Liver (tissue), 9 donors: ENCODE measurements around the gene XXYLT1. TPM values are rescaled to one million over a fixed set of nuclear protein-coding genes. Genes with fewer than 3 reads are reported as not detected.

Experiments
- DNase-seq: peaks from one replicate; pipeline ENCODE4 v3.0.0-alpha.2; 2017; ENCODE audit warnings: low spot score
- H3K27ac ChIP-seq, 2 donors: one replicate each; pipeline ENCODE4 v1.7.0; 2013; ENCODE audit warnings: inconsistent platforms in 2 of 2, low read length in 2 of 2, control low read depth in 1 of 2, low read depth in 1 of 2, mild to moderate bottlenecking in 1 of 2
- H3K27me3 ChIP-seq, 4 donors: one replicate each; pipeline versions ENCODE4 v1.6.1 to v1.7.0; 2013; ENCODE audit warnings: low read length in 3 of 4, inconsistent platforms in 1 of 4, mild to moderate bottlenecking in 1 of 4, moderate library complexity in 1 of 4; ENCODE audit not compliant: control insufficient read depth in 4 of 4, insufficient read depth in 4 of 4
- H3K36me3 ChIP-seq, 4 donors: one replicate each; pipeline versions ENCODE4 v1.6.1 to v1.7.0; 2013; ENCODE audit warnings: low read length in 3 of 4, mild to moderate bottlenecking in 3 of 4, low read depth in 1 of 4, moderate library complexity in 1 of 4; ENCODE audit not compliant: control insufficient read depth in 4 of 4, insufficient read depth in 3 of 4
- H3K4me1 ChIP-seq, 4 donors: one replicate each; pipeline versions ENCODE4 v1.6.1 to v1.7.0; 2013; ENCODE audit warnings: low read length in 3 of 4, mild to moderate bottlenecking in 3 of 4, moderate library complexity in 1 of 4; ENCODE audit not compliant: control insufficient read depth in 4 of 4, insufficient read depth in 4 of 4
- H3K4me3 ChIP-seq, 3 donors: one replicate each; pipeline versions ENCODE4 v1.6.1 to v1.7.0; 2013; ENCODE audit warnings: low read length in 3 of 3, control low read depth in 1 of 3, low read depth in 1 of 3, mild to moderate bottlenecking in 1 of 3
- H3K9ac ChIP-seq, 2 donors: one replicate each; pipeline ENCODE4 v1.7.0; 2013; ENCODE audit warnings: low read length in 2 of 2, mild to moderate bottlenecking in 2 of 2, moderate library complexity in 2 of 2, control low read depth in 1 of 2, low read depth in 1 of 2
- H3K9me3 ChIP-seq, 4 donors: one replicate each; pipeline versions ENCODE4 v1.6.1 to v1.7.0; 2013; ENCODE audit warnings: low read length in 3 of 4; ENCODE audit not compliant: control insufficient read depth in 4 of 4
- ATF3 ChIP-seq: IDR thresholded peaks from 2 replicates; pipeline ENCODE4 v1.6.1; 2016; ENCODE audit warnings: antibody characterized with exemption
- CTCF ChIP-seq: fragments of 150-350 bp; IDR thresholded peaks from 2 replicates; pipeline ENCODE4 v1.5.1; 2017; ENCODE audit warnings: improper control_type of control experiment, low read depth, low read length; ENCODE audit not compliant: missing input control
- EGR1 ChIP-seq, 2 donors: IDR thresholded peaks; 2 replicates each; pipeline ENCODE4 v1.6.1; 2016 to 2018; ENCODE audit warnings: antibody characterized with exemption in 2 of 2, low read depth in 2 of 2
- FOXA1 ChIP-seq: IDR thresholded peaks from 2 replicates; pipeline ENCODE4 v1.6.1; 2016; ENCODE audit warnings: antibody characterized with exemption
- FOXA2 ChIP-seq: IDR thresholded peaks from 2 replicates; pipeline ENCODE4 v1.6.1; 2016; ENCODE audit warnings: antibody characterized with exemption
- GABPA ChIP-seq, 2 donors: IDR thresholded peaks in 1 of 2; conservative IDR thresholded peaks in 1 of 2; 2 replicates each; pipeline ENCODE4 v1.6.1; 2016; ENCODE audit warnings: antibody characterized with exemption in 2 of 2, mild to moderate bottlenecking in 1 of 2, moderate library complexity in 1 of 2
- HNF4A ChIP-seq, 2 donors: conservative IDR thresholded peaks; 2 replicates each; pipeline ENCODE4 v1.6.1; 2016; ENCODE audit warnings: antibody characterized with exemption in 2 of 2, mild to moderate bottlenecking in 2 of 2
- HNF4G ChIP-seq: IDR thresholded peaks from 2 replicates; pipeline ENCODE4 v1.6.1; 2016; ENCODE audit warnings: antibody characterized with exemption
- JUND ChIP-seq, 2 donors: IDR thresholded peaks; 2 replicates each; pipeline ENCODE4 v1.6.1; 2016; ENCODE audit warnings: antibody characterized with exemption in 2 of 2
- MAX ChIP-seq: IDR thresholded peaks from 2 replicates; pipeline ENCODE4 v1.6.1; 2016; ENCODE audit warnings: antibody characterized with exemption
- NR2F2 ChIP-seq: IDR thresholded peaks from 2 replicates; pipeline ENCODE4 v1.6.1; 2016; ENCODE audit warnings: antibody characterized with exemption
- RAD21 ChIP-seq, 2 donors: IDR thresholded peaks; 2 replicates each; pipeline ENCODE4 v1.6.1; 2016; ENCODE audit warnings: antibody characterized with exemption in 2 of 2, mild to moderate bottlenecking in 2 of 2
- REST ChIP-seq: IDR thresholded peaks from 2 replicates; pipeline ENCODE4 v1.6.1; 2016; ENCODE audit warnings: antibody characterized with exemption, mild to moderate bottlenecking
- RXRA ChIP-seq, 2 donors: IDR thresholded peaks; 2 replicates each; pipeline ENCODE4 v1.6.1; 2017 to 2018; ENCODE audit warnings: antibody characterized with exemption in 2 of 2, mild to moderate bottlenecking in 1 of 2
- SP1 ChIP-seq: IDR thresholded peaks from 2 replicates; pipeline ENCODE4 v1.6.1; 2018; ENCODE audit warnings: antibody characterized with exemption, mild to moderate bottlenecking
- TAF1 ChIP-seq: conservative IDR thresholded peaks from 2 replicates; pipeline ENCODE4 v1.6.1; 2016; ENCODE audit warnings: antibody characterized with exemption, mild to moderate bottlenecking
- YY1 ChIP-seq: IDR thresholded peaks from 2 replicates; pipeline ENCODE4 v1.6.1; 2016; ENCODE audit warnings: antibody characterized with exemption, mild to moderate bottlenecking
- ZBTB33 ChIP-seq: IDR thresholded peaks from 2 replicates; pipeline ENCODE4 v1.6.1; 2016; ENCODE audit warnings: antibody characterized with exemption
- WGBS: extraction: QIAGEN DNeasy Blood & Tissue Kit; methylation state at CpG from one replicate; pipeline ENCODE4 v1.1.7; 2013; 5-methylcytosine and 5-hydroxymethylcytosine counted together
- polyA plus RNA-seq, 2 donors: library from polyadenylated mRNA; stranded (reverse) in 1 of 2; unstranded in 1 of 2; fragments of 200-250 nt in 1 of 2; fragments of >200 nt in 1 of 2; fragmentation: Nextera tagmentation in 1 of 2; extraction: Ambion mirVana in 1 of 2; gene quantifications; one replicate each; pipeline versions ENCODE4 v1.2.1 to v1.2.3, GENCODE V29; 2013 to 2015
- total RNA-seq, 2 donors: library from RNA; depleted of rRNA; stranded (reverse); fragments of >200 nt; gene quantifications; one replicate each; pipeline ENCODE4 v1.2.3, GENCODE V29; 2014
- donor health status: healthy.
- donor health status: healthy.
- donor health status: healthy.
- donor health status: healthy.
- donor health status: healthy.

The XXYLT1 gene
- total and polyA plus RNA-seq, 4 donors: 0.93 to 7.6 (median 2.8) TPM

GRCh38 chr3:195020921-195021320, 250.0 kb downstream of the XXYLT1 start:
- Histone ChIP-seq H3K4me3 (no peak overlapping the region), H3K9ac (no peak overlapping the region), H3K27ac (no peak overlapping the region), H3K27me3 (no peaks in the 10 kb centered on the region), H3K36me3 (no peaks in the 10 kb centered on the region), H3K9me3 (no peaks in the 10 kb centered on the region), H3K4me1 (no peaks in the 10 kb centered on the region)
- 89% methylated on average over 1 of the region's 1 CpG for WGBS
- no peak for DNase-seq
- TF ChIP-seq FOXA1 (no peak), HNF4G (no peak), NR2F2 (peak; percentile 48)

GRCh38 chr3:195020185-195020584, 250.8 kb downstream of the XXYLT1 start:
- H3K27me3 ChIP-seq: no peaks in the 10 kb centered on the region
- no peak overlapping the region for H3K4me3 ChIP-seq
- H3K9ac ChIP-seq: no peak overlapping the region
- H3K27ac ChIP-seq: no peak overlapping the region
- TF ChIP-seq EGR1 (IDR thresholded peaks at IDR 0.05; ENCODE audit: low read depth in 2 of 2) (no peak), SP1 (no peak), GABPA (IDR thresholded peaks at IDR 0.05 in 1 of 2, conservative IDR thresholded peaks at IDR 0.05 in 1 of 2) (no peak), NR2F2 (no peak), YY1 (no peak), TAF1 (no peak), FOXA2 (no peak), REST (no peak), MAX (no peak), ATF3 (no peak), RAD21 (IDR thresholded peaks at IDR 0.05) (no peak), RXRA (IDR thresholded peaks at IDR 0.05) (no peak), CTCF (no peak), FOXA1 (no peak), JUND (IDR thresholded peaks at IDR 0.05) (no peak), HNF4G (no peak), ZBTB33 (no peak), HNF4A (conservative IDR thresholded peaks at IDR 0.05) (no peak)
- H3K36me3 ChIP-seq: no peaks in the 10 kb centered on the region
- no peak for DNase-seq
- WGBS: 89% methylated on average over 4 of the region's 4 CpGs
- no peaks in the 10 kb centered on the region for H3K9me3 ChIP-seq
- no peaks in the 10 kb centered on the region for H3K4me1 ChIP-seq
